ENCODE results near the gene SKIC3.

SKIC3 gene

DNA sequence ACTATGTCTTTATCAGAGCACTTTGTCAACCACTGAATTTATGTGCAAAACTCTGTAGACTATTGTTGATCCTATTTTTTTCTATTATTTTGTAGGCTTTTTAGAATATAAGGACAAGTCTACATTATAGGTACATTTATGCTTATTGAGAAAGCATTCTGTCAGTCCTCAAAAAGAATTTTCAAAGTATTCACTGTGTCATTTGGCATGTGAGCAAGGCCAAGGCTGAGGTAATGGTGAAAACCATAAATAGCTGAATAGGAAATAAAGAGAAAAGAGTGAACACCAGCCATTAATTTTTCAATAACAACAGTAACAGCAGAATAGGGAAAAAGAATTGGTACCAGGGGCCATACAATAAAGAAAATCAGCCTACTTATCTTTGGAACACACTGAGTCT, 21.0 kb downstream of the SKIC3 start:
- DNase-seq = no peak
- in situ Hi-C loops (cut with HindIII; ENCODE audit: low pct_ligation_motif_present, low pct_unique_long_range_greater_than_20kb, low sequenced_read_pairs) = no loop called here

DNA sequence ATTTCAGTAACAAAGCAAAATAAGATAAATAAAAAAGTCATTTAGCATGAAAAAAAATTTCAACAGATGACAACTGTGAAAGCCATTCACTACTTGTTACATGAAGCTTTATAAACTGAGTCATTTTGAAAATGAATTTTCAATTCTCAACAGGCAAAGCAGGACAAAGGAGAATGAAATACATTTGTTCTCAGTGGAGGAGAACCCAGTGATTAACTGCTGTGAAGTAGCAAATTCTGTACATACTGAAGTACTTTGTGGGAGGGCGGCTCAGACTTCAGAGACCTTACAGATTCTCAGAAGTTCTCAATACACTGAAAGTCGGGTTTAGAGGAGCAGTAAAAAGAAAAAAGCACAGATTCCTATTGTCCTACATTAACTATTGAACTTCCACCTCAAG, 21.7 kb downstream of the SKIC3 start:
- in situ Hi-C loops (cut with HindIII; ENCODE audit: low pct_ligation_motif_present, low pct_unique_long_range_greater_than_20kb, low sequenced_read_pairs) = no loop called here
- DNase-seq = no peak

GRCh38 chr5:95532415-95532814, 22.4 kb downstream of the SKIC3 start:
- no peak for DNase-seq
- in situ Hi-C loops (cut with HindIII; ENCODE audit: low pct_ligation_motif_present, low pct_unique_long_range_greater_than_20kb, low sequenced_read_pairs) = no loop called here

- in situ Hi-C loops (cut with HindIII; ENCODE audit: low pct_ligation_motif_present, low pct_unique_long_range_greater_than_20kb, low sequenced_read_pairs) = no loop called here
- no peak for DNase-seq
Measured at GRCh38 chr5:95531491-95531890, 23.3 kb downstream of the SKIC3 start.

GRCh38 chr5:95530416-95530815, 24.4 kb downstream of the SKIC3 start:
- in situ Hi-C loops (cut with HindIII; ENCODE audit: low pct_ligation_motif_present, low pct_unique_long_range_greater_than_20kb, low sequenced_read_pairs) = no loop called here
- peak; percentile 79 for DNase-seq

GRCh38 chr5:95528565-95528964, 26.2 kb downstream of the SKIC3 start:
- in situ Hi-C loops (cut with HindIII; ENCODE audit: low pct_ligation_motif_present, low pct_unique_long_range_greater_than_20kb, low sequenced_read_pairs) = no loop called here
- no peak for DNase-seq

DNA sequence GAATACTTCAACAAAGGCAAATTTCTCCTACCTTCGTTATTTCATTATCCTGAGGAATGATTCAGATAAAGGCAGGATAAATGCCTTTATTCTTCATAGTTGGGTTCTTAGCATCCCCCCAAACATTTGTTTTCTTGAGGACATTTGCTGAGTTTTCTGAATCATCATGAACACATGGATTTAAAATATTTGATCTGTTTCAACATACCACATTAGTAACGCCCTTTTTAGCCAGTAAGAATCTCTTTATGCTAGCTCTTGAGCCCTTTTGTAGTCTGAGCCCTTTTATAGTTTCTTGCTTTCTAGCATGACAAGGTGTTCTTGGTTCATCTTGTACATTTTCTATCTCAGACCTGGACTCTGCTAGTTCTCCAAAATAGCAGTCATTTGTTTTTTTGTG, 27.9 kb downstream of the SKIC3 start:
- in situ Hi-C loops (cut with HindIII; ENCODE audit: low pct_ligation_motif_present, low pct_unique_long_range_greater_than_20kb, low sequenced_read_pairs) = no loop called here
- no peak for DNase-seq

- no peak for DNase-seq
- in situ Hi-C loops (cut with HindIII; ENCODE audit: low pct_ligation_motif_present, low pct_unique_long_range_greater_than_20kb, low sequenced_read_pairs) = no loop called here
Measured at GRCh38 chr5:95524423-95524822, 30.4 kb downstream of the SKIC3 start.

GRCh38 chr5:95520206-95520605, 34.6 kb downstream of the SKIC3 start:
- DNase-seq = no peak
- in situ Hi-C loops (cut with HindIII; ENCODE audit: low pct_ligation_motif_present, low pct_unique_long_range_greater_than_20kb, low sequenced_read_pairs) = no loop called here

- in situ Hi-C loops (cut with HindIII; ENCODE audit: low pct_ligation_motif_present, low pct_unique_long_range_greater_than_20kb, low sequenced_read_pairs) = no loop called here
- DNase-seq = no peak
Measured at GRCh38 chr5:95519681-95520080, 35.1 kb downstream of the SKIC3 start.

GRCh38 chr5:95519151-95519550, 35.6 kb downstream of the SKIC3 start:
- no peak for DNase-seq
- in situ Hi-C loops (cut with HindIII; ENCODE audit: low pct_ligation_motif_present, low pct_unique_long_range_greater_than_20kb, low sequenced_read_pairs) = no loop called here

DNA sequence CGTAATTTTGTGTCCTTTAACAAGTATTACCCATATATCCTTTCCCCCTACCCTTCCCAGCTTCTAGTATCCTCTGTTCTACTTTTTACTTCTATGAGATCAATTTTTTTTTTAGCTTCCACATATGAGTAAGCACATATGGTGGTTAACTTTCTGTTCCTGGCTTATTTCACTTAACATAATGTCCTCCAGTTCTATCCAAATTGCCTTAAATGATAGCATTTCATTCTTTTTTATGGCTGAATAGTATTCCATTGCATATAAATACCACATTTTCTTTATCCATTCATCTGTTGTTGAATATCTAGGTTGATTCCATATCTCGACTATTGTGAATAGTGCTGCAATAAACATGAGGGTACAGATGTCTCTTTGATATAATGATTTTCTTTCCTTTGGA, 36.4 kb downstream of the SKIC3 start:
- no peak for DNase-seq
- in situ Hi-C loops (cut with HindIII; ENCODE audit: low pct_ligation_motif_present, low pct_unique_long_range_greater_than_20kb, low sequenced_read_pairs) = no loop called here

GRCh38 chr5:95511606-95512005, 43.2 kb downstream of the SKIC3 start:
- in situ Hi-C loops (cut with HindIII; ENCODE audit: low pct_ligation_motif_present, low pct_unique_long_range_greater_than_20kb, low sequenced_read_pairs) = no loop called here
- no peak for DNase-seq

GRCh38 chr5:95508550-95508949, 46.2 kb downstream of the SKIC3 start:
- in situ Hi-C loops (cut with HindIII; ENCODE audit: low pct_ligation_motif_present, low pct_unique_long_range_greater_than_20kb, low sequenced_read_pairs) = no loop called here
- no peak for DNase-seq
